Sigmoid colon (tissue), 4 donors: ENCODE measurements around the gene UPK3A.

Experiments
- POLR2A ChIP-seq, 2 donors: fragments of 450-650 bp; IDR thresholded peaks; one replicate each; pipeline ENCODE4 v1.6.1; 2016; ENCODE audit warnings: antibody characterized with exemption in 2 of 2, mild to moderate bottlenecking in 2 of 2, moderate library complexity in 2 of 2
- POLR2AphosphoS5 ChIP-seq, 4 donors: sonication (generic); formaldehyde crosslinking; IDR thresholded peaks; one replicate each; pipeline ENCODE4 v1.6.1; 2017; ENCODE audit warnings: antibody characterized with exemption in 4 of 4
- TF ChIP-seq, protein P1 (sequence below), 4 experiments: fragments of 450-650 bp in 3 of 4; fragments of 200-600 bp in 1 of 4; IDR thresholded peaks; one replicate each; pipeline ENCODE4 v1.5.1; 2016 to 2019; ENCODE audit warnings: antibody characterized with exemption in 4 of 4, mild to moderate bottlenecking in 3 of 4, moderate library complexity in 2 of 4

DNA sequence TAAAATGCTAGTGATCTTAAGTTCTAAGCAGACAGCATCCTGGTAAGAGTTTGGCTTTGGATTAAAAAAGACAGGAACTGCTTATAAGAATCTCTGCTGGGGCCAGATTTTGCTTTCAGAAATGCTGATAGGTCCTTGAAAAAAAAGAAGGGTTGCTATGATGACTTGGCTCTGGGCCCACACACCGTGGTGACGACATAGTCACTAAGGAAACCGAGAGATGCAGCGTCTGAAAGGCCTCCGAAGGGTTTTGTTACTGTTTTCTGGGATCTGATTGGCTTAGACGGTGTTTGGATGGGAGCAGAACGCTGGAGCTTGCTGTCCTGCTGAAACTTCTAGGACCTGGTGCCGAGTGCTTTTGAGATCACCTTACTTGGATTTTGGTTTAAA is 33.4 kb downstream of the UPK3A start:
- TF ChIP-seq, protein P1, sequence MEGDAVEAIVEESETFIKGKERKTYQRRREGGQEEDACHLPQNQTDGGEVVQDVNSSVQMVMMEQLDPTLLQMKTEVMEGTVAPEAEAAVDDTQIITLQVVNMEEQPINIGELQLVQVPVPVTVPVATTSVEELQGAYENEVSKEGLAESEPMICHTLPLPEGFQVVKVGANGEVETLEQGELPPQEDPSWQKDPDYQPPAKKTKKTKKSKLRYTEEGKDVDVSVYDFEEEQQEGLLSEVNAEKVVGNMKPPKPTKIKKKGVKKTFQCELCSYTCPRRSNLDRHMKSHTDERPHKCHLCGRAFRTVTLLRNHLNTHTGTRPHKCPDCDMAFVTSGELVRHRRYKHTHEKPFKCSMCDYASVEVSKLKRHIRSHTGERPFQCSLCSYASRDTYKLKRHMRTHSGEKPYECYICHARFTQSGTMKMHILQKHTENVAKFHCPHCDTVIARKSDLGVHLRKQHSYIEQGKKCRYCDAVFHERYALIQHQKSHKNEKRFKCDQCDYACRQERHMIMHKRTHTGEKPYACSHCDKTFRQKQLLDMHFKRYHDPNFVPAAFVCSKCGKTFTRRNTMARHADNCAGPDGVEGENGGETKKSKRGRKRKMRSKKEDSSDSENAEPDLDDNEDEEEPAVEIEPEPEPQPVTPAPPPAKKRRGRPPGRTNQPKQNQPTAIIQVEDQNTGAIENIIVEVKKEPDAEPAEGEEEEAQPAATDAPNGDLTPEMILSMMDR (IDR thresholded peaks at IDR 0.05): no peak
- no peak for TF ChIP-seq POLR2A (IDR thresholded peaks at IDR 0.05)
- no peak for TF ChIP-seq POLR2AphosphoS5 (IDR thresholded peaks at IDR 0.05)
